Astrocyte (in vitro differentiated cells and primary cell): ENCODE measurements around the gene GID8. TPM values are rescaled to one million over a fixed set of nuclear protein-coding genes. Genes with fewer than 3 reads are reported as not detected.

Source experiments
- DNase-seq: peaks from one replicate; pipeline ENCODE4 v3.0.0-alpha.2; 2010; ENCODE audit warnings: low read depth
- FAIRE-seq: peaks from 2 replicates; lab custom pipeline; 2011; peaks lifted over from hg19 to GRCh38; lab: Jason Lieb, UNC
- H2AFZ ChIP-seq: 2 replicates; pipeline ENCODE4 v1.6.0; 2012; ENCODE audit warnings: low read depth, low read length, inconsistent platforms
- H3K27ac ChIP-seq: 2 replicates; pipeline ENCODE4 v1.5.1; 2011; ENCODE audit warnings: low read depth, low read length, inconsistent platforms
- H3K27me3 ChIP-seq: 2 replicates; pipeline ENCODE4 v1.6.0; 2011; ENCODE audit warnings: low read length, inconsistent platforms; ENCODE audit not compliant: insufficient read depth
- H3K36me3 ChIP-seq: 2 replicates; pipeline ENCODE4 v1.5.1; 2011; ENCODE audit warnings: low read length, inconsistent platforms; ENCODE audit not compliant: insufficient read depth
- H3K4me1 ChIP-seq: 2 replicates; pipeline ENCODE4 v1.5.1; 2011; ENCODE audit warnings: low read length, inconsistent platforms; ENCODE audit not compliant: insufficient read depth
- H3K4me2 ChIP-seq: 2 replicates; pipeline ENCODE4 v1.6.0; 2012; ENCODE audit warnings: low read length, inconsistent platforms
- H3K4me3 ChIP-seq: 2 replicates; pipeline ENCODE4 v1.5.1; 2011; ENCODE audit warnings: low read depth, mild to moderate bottlenecking, low read length, inconsistent platforms; ENCODE audit not compliant: insufficient read depth
- H3K79me2 ChIP-seq: 2 replicates; pipeline ENCODE4 v1.6.0; 2012; ENCODE audit warnings: mild to moderate bottlenecking, low read length, inconsistent platforms; ENCODE audit not compliant: insufficient read depth
- H3K9ac ChIP-seq: 2 replicates; pipeline ENCODE4 v1.6.0; 2012; ENCODE audit warnings: mild to moderate bottlenecking, low read length, inconsistent platforms
- H3K9me3 ChIP-seq: 2 replicates; pipeline ENCODE4 v1.5.1; 2012; ENCODE audit warnings: low read depth, mild to moderate bottlenecking, low read length, inconsistent platforms; ENCODE audit not compliant: insufficient read depth
- H4K20me1 ChIP-seq: 2 replicates; pipeline ENCODE4 v1.6.0; 2012; ENCODE audit warnings: low read length, inconsistent platforms; ENCODE audit not compliant: insufficient read depth
- H3K27ac Mint-ChIP-seq: one replicate; pipeline ENCODE4 v1.8.0; 2021; ENCODE audit warnings: mild to moderate bottlenecking, mixed read lengths; ENCODE audit not compliant: unreplicated experiment
- H3K27me3 Mint-ChIP-seq: one replicate; pipeline ENCODE4 v1.8.0; 2021; ENCODE audit warnings: low read depth, mixed read lengths; ENCODE audit not compliant: unreplicated experiment
- H3K36me3 Mint-ChIP-seq: one replicate; pipeline ENCODE4 v1.8.0; 2021; ENCODE audit warnings: low read depth, mixed read lengths; ENCODE audit not compliant: unreplicated experiment
- H3K4me1 Mint-ChIP-seq: one replicate; pipeline ENCODE4 v1.8.0; 2021; ENCODE audit warnings: low read depth, mixed read lengths; ENCODE audit not compliant: unreplicated experiment
- H3K4me3 Mint-ChIP-seq: one replicate; pipeline ENCODE4 v1.8.0; 2021; ENCODE audit warnings: mild to moderate bottlenecking, moderate library complexity, mixed read lengths; ENCODE audit not compliant: unreplicated experiment
- H3K9me3 Mint-ChIP-seq: one replicate; pipeline ENCODE4 v1.8.0; 2021; ENCODE audit warnings: mild to moderate bottlenecking, mixed read lengths; ENCODE audit not compliant: unreplicated experiment
- CTCF ChIP-seq: IDR thresholded peaks from 2 replicates; pipeline ENCODE4 v1.5.1; 2011; ENCODE audit warnings: low read depth, mild to moderate bottlenecking, inconsistent platforms, low read length, moderate library complexity; ENCODE audit not compliant: insufficient read depth
- EZH2 ChIP-seq: IDR thresholded peaks from 2 replicates; pipeline ENCODE4 v1.6.1; 2012; ENCODE audit warnings: mild to moderate bottlenecking, low read length, inconsistent platforms; ENCODE audit not compliant: insufficient read depth
- total RNA-seq: library from RNA; stranded (reverse); gene quantifications from 2 replicates; pipeline ENCODE4 v1.2.1, GENCODE V29; 2021

The GID8 gene
- total RNA-seq, 1 donor from 2014 or later: 37.1 TPM

- TF ChIP-seq CTCF: no peak
- no peak for TF ChIP-seq EZH2
Observed at GRCh38 chr20:62982124-62983075, 44.5 kb downstream of the GID8 start.

GRCh38 chr20:62983210-62983609 is 45.3 kb downstream of the GID8 start:
- no peak overlapping the region for H2AFZ ChIP-seq
- Mint-ChIP-seq H3K9me3 (no peaks in the 10 kb centered on the region), H3K36me3 (no peaks in the 10 kb centered on the region), H3K4me3 (no peak overlapping the region), H3K27me3 (peaks cover 56% of the 10 kb centered on the region), H3K27ac (no peak overlapping the region), H3K4me1 (no peaks in the 10 kb centered on the region)
- H3K9me3 ChIP-seq: no peaks in the 10 kb centered on the region
- DNase-seq: no peak
- no peak overlapping the region for H3K9ac ChIP-seq
- no peak overlapping the region for H3K4me3 ChIP-seq
- no peak overlapping the region for H3K4me2 ChIP-seq
- H3K79me2 ChIP-seq: no peaks in the 10 kb centered on the region
- peaks cover 30% of the 10 kb centered on the region for H3K27me3 ChIP-seq
- H3K27ac ChIP-seq: no peak overlapping the region
- H3K36me3 ChIP-seq: no peaks in the 10 kb centered on the region
- FAIRE-seq: no peak
- TF ChIP-seq EZH2 (no peak), CTCF (no peak)
- H4K20me1 ChIP-seq: no peaks in the 10 kb centered on the region
- H3K4me1 ChIP-seq: no peaks in the 10 kb centered on the region

More at GRCh38 chr20:62982124-62983075, 44.5 kb downstream of the GID8 start:
- no peak overlapping the region for H3K27ac ChIP-seq
- peaks cover 32% of the 10 kb centered on the region for H3K27me3 ChIP-seq
- Mint-ChIP-seq H3K4me3 (no peak overlapping the region), H3K4me1 (no peaks in the 10 kb centered on the region), H3K27me3 (peaks cover 54% of the 10 kb centered on the region), H3K9me3 (no peaks in the 10 kb centered on the region), H3K27ac (no peak overlapping the region), H3K36me3 (no peaks in the 10 kb centered on the region)
- no peaks in the 10 kb centered on the region for H4K20me1 ChIP-seq
- no peaks in the 10 kb centered on the region for H3K9me3 ChIP-seq
- H2AFZ ChIP-seq: no peak overlapping the region
- H3K4me1 ChIP-seq: no peaks in the 10 kb centered on the region
- no peaks in the 10 kb centered on the region for H3K36me3 ChIP-seq
- no peak overlapping the region for H3K4me2 ChIP-seq
- no peak overlapping the region for H3K9ac ChIP-seq
- FAIRE-seq (no peak), DNase-seq (no peak)
- H3K4me3 ChIP-seq: no peak overlapping the region
- no peaks in the 10 kb centered on the region for H3K79me2 ChIP-seq
